ENCODE results near the gene ABCA13.

The ABCA13 gene

GRCh38 chr7:48664241-48664640 is 493.0 kb downstream of the ABCA13 start:
- no peak for DNase-seq

GRCh38 chr7:48665353-48666135 is 494.3 kb downstream of the ABCA13 start:
- DNase-seq, result no peak

DNA sequence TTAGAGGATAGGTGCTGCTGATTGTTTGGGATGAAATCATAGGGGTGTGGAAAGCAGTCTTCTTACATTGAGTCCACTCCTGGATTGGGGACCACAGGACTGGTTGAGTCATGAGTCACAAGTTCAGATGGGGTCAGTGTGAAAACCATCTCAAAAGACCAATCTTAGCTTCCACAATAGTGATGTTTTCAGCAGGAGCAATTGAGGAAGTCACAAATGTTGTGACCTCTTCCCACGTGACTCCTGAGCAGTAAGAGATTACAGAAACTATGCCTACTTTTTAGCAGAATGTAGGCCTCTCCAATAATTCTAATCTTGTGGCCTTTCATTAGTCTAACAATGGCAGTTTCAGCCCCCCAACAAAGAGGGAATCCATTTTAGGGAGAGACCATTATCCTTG is 496.1 kb downstream of the ABCA13 start:
- no peak for DNase-seq

DNA sequence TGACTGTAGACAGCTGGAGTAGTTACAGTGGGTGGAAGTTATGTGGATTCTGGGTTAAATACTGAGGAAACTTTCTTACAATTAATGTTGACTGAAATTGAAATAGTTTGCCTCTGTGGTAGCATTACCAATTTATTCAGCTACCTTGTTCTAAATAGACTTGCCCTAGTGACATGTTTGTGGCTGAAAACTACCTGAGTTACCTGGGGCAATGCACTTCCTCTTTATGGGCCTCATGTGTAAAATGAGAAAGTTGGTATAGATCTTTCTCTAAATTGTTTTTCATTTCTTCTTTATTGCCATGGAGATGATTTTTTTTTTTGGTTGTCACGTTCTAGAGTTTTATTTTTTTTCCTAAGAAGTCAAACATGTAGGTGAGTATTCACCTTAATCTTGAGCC is 500.4 kb downstream of the ABCA13 start:
- no peak for DNase-seq

GRCh38 chr7:48681006-48681405 is 509.7 kb downstream of the ABCA13 start:
- no peak for DNase-seq

GRCh38 chr7:48691788-48692187 is 520.5 kb downstream of the ABCA13 start:
- no peak for DNase-seq

Measured in GDM1 (cell line).